Endothelial cell of umbilical vein (primary cell): Measurements from ENCODE around the gene TARS2. TPM values are rescaled to one million over a fixed set of nuclear protein-coding genes. Genes with fewer than 3 reads are reported as not detected.

Source experiments
- BruUV-seq: library from RNA; stranded (reverse); fragments of 400-500 nt; replicated peaks from 2 replicates; lab custom pipeline; 2021; lab: Mats Ljungman, UMichigan
- CTCF ChIA-PET: fragments of 300-600, 350-600 bp; sonication (Branson Sonifier 250); formaldehyde crosslinking; loops from one replicate; lab custom pipeline; 2021; ENCODE audit warnings: antibody characterized with exemption, inconsistent platforms; lab: Charles Lee
- POLR2A ChIA-PET: fragments of 300-600, 350-600 bp; sonication (Branson Sonifier 250); formaldehyde crosslinking; loops from one replicate; lab custom pipeline; 2021; ENCODE audit warnings: antibody characterized with exemption, inconsistent platforms; lab: Charles Lee
- DNase-seq: peaks from one replicate; pipeline ENCODE4 v3.0.0-alpha.2; 2011; ENCODE audit warnings: low read depth, low spot score
- FAIRE-seq: peaks from 2 replicates; lab custom pipeline; 2011; peaks lifted over from hg19 to GRCh38; lab: Jason Lieb, UNC
- H2AFZ ChIP-seq: 2 replicates; pipeline ENCODE4 v1.6.0; 2012; ENCODE audit warnings: low read depth, low read length, control low read depth, inconsistent platforms
- H3K27ac ChIP-seq: 2 replicates; pipeline ENCODE4 v1.5.1; 2011; ENCODE audit warnings: low read depth, mild to moderate bottlenecking, control low read depth, low read length, moderate library complexity; ENCODE audit not compliant: insufficient read depth
- H3K27me3 ChIP-seq, 2 experiments: 2 replicates each; pipeline versions ENCODE4 v1.6.0 to v1.6.1; 2011; ENCODE audit warnings: low read length in 2 of 2, mixed read lengths in 1 of 2; ENCODE audit not compliant: control insufficient read depth in 2 of 2, insufficient read depth in 2 of 2
- H3K36me3 ChIP-seq, 2 experiments: 2 replicates in 1 of 2; 3 replicates in 1 of 2; pipeline ENCODE4 v1.5.1; 2011; ENCODE audit warnings: low read length in 2 of 2, mild to moderate bottlenecking in 1 of 2, moderate library complexity in 1 of 2; ENCODE audit not compliant: control insufficient read depth in 2 of 2, insufficient read depth in 2 of 2; ENCODE audit errors: extremely low read depth in 1 of 2
- H3K4me1 ChIP-seq: 3 replicates; pipeline ENCODE4 v1.5.1; 2011; ENCODE audit warnings: mild to moderate bottlenecking, low read length; ENCODE audit not compliant: control insufficient read depth, insufficient read depth; ENCODE audit errors: extremely low read depth
- H3K4me2 ChIP-seq: 2 replicates; pipeline ENCODE4 v1.6.1; 2011; ENCODE audit warnings: low read length, control low read depth, mixed read lengths; ENCODE audit not compliant: insufficient read depth
- H3K4me3 ChIP-seq, 3 experiments: fragments of 200-600 bp in 1 of 3; sonication (generic), shearing (Covaris generic) in 1 of 3; replicated peaks in 1 of 3; 2 replicates each; pipeline ENCODE4 v1.5.1; 2011 to 2016; ENCODE audit warnings: control low read depth in 3 of 3, low read length in 3 of 3, mild to moderate bottlenecking in 2 of 3, inconsistent platforms in 1 of 3, low read depth in 1 of 3, moderate library complexity in 1 of 3; ENCODE audit not compliant: insufficient read depth in 1 of 3
- H3K79me2 ChIP-seq: 2 replicates; pipeline ENCODE4 v1.6.0; 2012; ENCODE audit warnings: low read length, inconsistent platforms; ENCODE audit not compliant: control insufficient read depth, insufficient read depth
- H3K9ac ChIP-seq: replicated peaks from 2 replicates; pipeline ENCODE3; 2011; ENCODE audit warnings: low read length, control low read depth; ENCODE audit not compliant: insufficient read depth; ENCODE audit errors: extremely low read depth
- H3K9me1 ChIP-seq: replicated peaks from 3 replicates; pipeline ENCODE4 v1.6.0; 2011; ENCODE audit warnings: mild to moderate bottlenecking, low read length; ENCODE audit not compliant: control insufficient read depth, insufficient read depth; ENCODE audit errors: extremely low read depth
- H3K9me3 ChIP-seq: replicated peaks from 2 replicates; pipeline ENCODE4 v1.5.1; 2012; ENCODE audit warnings: low read length, inconsistent platforms; ENCODE audit not compliant: control insufficient read depth, insufficient read depth
- H4K20me1 ChIP-seq: replicated peaks from 2 replicates; pipeline ENCODE3; 2011; ENCODE audit warnings: mild to moderate bottlenecking, low read length; ENCODE audit not compliant: control insufficient read depth, insufficient read depth; ENCODE audit errors: extremely low read depth
- CTCF ChIP-seq, 2 donors: IDR thresholded peaks; 1 replicate in 1 of 2; 2 replicates in 1 of 2; pipeline ENCODE4 v1.5.1; 2011; ENCODE audit warnings: low read length in 2 of 2, mild to moderate bottlenecking in 2 of 2, moderate library complexity in 2 of 2, control low read depth in 1 of 2, inconsistent platforms in 1 of 2, low read depth in 1 of 2; ENCODE audit not compliant: insufficient read depth in 1 of 2; ENCODE audit errors: extremely low read depth in 1 of 2
- EZH2 ChIP-seq: IDR thresholded peaks from 2 replicates; pipeline ENCODE4 v1.6.1; 2012; ENCODE audit warnings: borderline replicate concordance, low read depth, mild to moderate bottlenecking, moderate library complexity, low read length, inconsistent platforms; ENCODE audit not compliant: severe bottlenecking
- FOS ChIP-seq: IDR thresholded peaks from 2 replicates; pipeline ENCODE4 v1.6.1; 2011; ENCODE audit warnings: mild to moderate bottlenecking, low read length, moderate library complexity, borderline replicate concordance; ENCODE audit not compliant: insufficient read depth
- GATA2 ChIP-seq: IDR thresholded peaks from 2 replicates; pipeline ENCODE4 v1.7.0; 2011; ENCODE audit warnings: low read depth, mild to moderate bottlenecking, moderate library complexity, mixed read lengths, low read length; ENCODE audit not compliant: insufficient read length, insufficient read depth
- JUN ChIP-seq: IDR thresholded peaks from 2 replicates; pipeline ENCODE4 v1.6.1; 2011; ENCODE audit warnings: borderline replicate concordance, low read depth; ENCODE audit not compliant: insufficient read length, insufficient read depth
- MAX ChIP-seq: IDR thresholded peaks from 2 replicates; pipeline ENCODE4 v1.6.1; 2011; ENCODE audit not compliant: insufficient read depth, insufficient read length
- MYC ChIP-seq: IDR thresholded peaks from one replicate; pipeline ENCODE4 v1.6.1; 2011; ENCODE audit warnings: mild to moderate bottlenecking, low read depth, low read length
- POLR2A ChIP-seq: IDR thresholded peaks from 2 replicates; pipeline ENCODE4 v1.6.1; 2012; ENCODE audit warnings: low read depth, mild to moderate bottlenecking, control low read depth, low read length
- POLR2AphosphoS5 ChIP-seq: IDR thresholded peaks from 2 replicates; pipeline ENCODE4 v1.6.1; 2012; ENCODE audit warnings: low read depth, mild to moderate bottlenecking, control low read depth, low read length, moderate library complexity; ENCODE audit not compliant: insufficient read depth
- dilution Hi-C: fragments of 300-500 bp; cut with MboI; formaldehyde crosslinking; loops from one replicate; pipeline ENCODE4 v1.15.0; 2019; ENCODE audit warnings: low sequenced_read_pairs; ENCODE audit not compliant: extremely low pct_ligation_motif_present
- intact Hi-C: fragments of 100-400 bp; cut with micrococcal nuclease; formaldehyde crosslinking; loops from one replicate; pipeline ENCODE4 v1.10.0; 2022
- polyA plus RNA-seq, 4 experiments: library from polyadenylated mRNA; depleted of rRNA in 3 of 4; stranded (reverse) in 3 of 4; unstranded in 1 of 4; fragments of >200 nt; gene quantifications; 2 replicates each; pipeline versions ENCODE4 v1.2.1 to v1.2.3, GENCODE V29; 2011 to 2012; ENCODE audit warnings: missing spikeins in 1 of 4
- total RNA-seq: library from RNA; stranded (reverse); gene quantifications from 2 replicates; pipeline ENCODE4 v1.2.3, GENCODE V29; 2021

The TARS2 gene
- total and polyA plus RNA-seq, 2 donors (not counting 3 experiments of a cell fraction or from before 2014, with no cell fraction given), result 21.5 to 22.0 TPM

- dilution Hi-C loops (no loop called here), intact Hi-C loops (no loop called here)
- no peak overlapping the region for H3K4me2 ChIP-seq
- FAIRE-seq, result no peak
- ChIA-PET CTCF (interaction anchor here (1.0 to 2.1 kb wide), 4 partner anchors 9 to 295 kb away, joined by 3 to 17 read pairs (median 6); no protein-coding TSS in a partner anchor), POLR2A (interaction anchor here (0.6 to 1.3 kb wide), 3 partner anchors 28 to 461 kb away, joined by 5 to 7 read pairs (median 5); partner anchors contain the start of gene MCL1)
- no peak overlapping the region for H3K4me3 ChIP-seq
- H3K9me1 ChIP-seq, result no peaks in the 10 kb centered on the region
- H3K9ac ChIP-seq, result no peak overlapping the region
- H2AFZ ChIP-seq, result no peak overlapping the region
- peaks cover 22% of the 10 kb centered on the region for H3K4me1 ChIP-seq
- no TSS peak for BruUV-seq
- H3K36me3 ChIP-seq, result peaks cover 0 to 4% of the 10 kb centered on the region in 2 experiments
- no peaks in the 10 kb centered on the region for H4K20me1 ChIP-seq
- no peaks in the 10 kb centered on the region for H3K27me3 ChIP-seq
- no peak overlapping the region for H3K27ac ChIP-seq
- DNase-seq, result no peak
- no peak for TF ChIP-seq EZH2
- no peaks in the 10 kb centered on the region for H3K9me3 ChIP-seq
- H3K79me2 ChIP-seq, result no peaks in the 10 kb centered on the region
Measured at GRCh38 chr1:150551051-150551783, 64.0 kb downstream of the TARS2 start.

GRCh38 chr1:150551784-150552127 lies 64.5 kb downstream of the TARS2 start:
- H3K79me2 ChIP-seq, result no peaks in the 10 kb centered on the region
- intact Hi-C loops, result no loop called here
- no peak overlapping the region for H3K4me2 ChIP-seq
- BruUV-seq, result no TSS peak
- FAIRE-seq, result no peak
- H3K4me1 ChIP-seq, result peaks cover 22% of the 10 kb centered on the region
- H3K9ac ChIP-seq, result no peak overlapping the region
- H3K4me3 ChIP-seq, result no peak overlapping the region
- CTCF ChIA-PET, result interaction anchor here (1.0 to 2.1 kb wide), 4 partner anchors 9 to 296 kb away, joined by 3 to 17 read pairs (median 6); no protein-coding TSS in a partner anchor
- H3K36me3 ChIP-seq, result peaks cover 0 to 4% of the 10 kb centered on the region in 2 experiments
- no peak for DNase-seq
- no peaks in the 10 kb centered on the region for H4K20me1 ChIP-seq
- no peaks in the 10 kb centered on the region for H3K9me1 ChIP-seq
- no peak overlapping the region for H2AFZ ChIP-seq
- H3K27me3 ChIP-seq, result no peaks in the 10 kb centered on the region
- dilution Hi-C loops, result no loop called here
- POLR2A ChIA-PET, result interaction anchor here (0.6 to 1.3 kb wide), 3 partner anchors 28 to 460 kb away, joined by 5 to 7 read pairs (median 5); partner anchors contain the start of gene MCL1
- H3K27ac ChIP-seq, result no peak overlapping the region
- TF ChIP-seq GATA2 (no peak), JUN (no peak), MAX (no peak), MYC (no peak), FOS (no peak), EZH2 (no peak), POLR2A (no peak), POLR2AphosphoS5 (no peak), CTCF (IDR thresholded peaks at IDR 0.05; ENCODE audit: extremely low read depth in 1 of 2, insufficient read depth in 1 of 2, low read depth in 1 of 2, low read length in 2 of 2) (no peak)
- H3K9me3 ChIP-seq, result no peaks in the 10 kb centered on the region
